ENCODE data around the gene SSR4. TPM values are rescaled to one million over a fixed set of nuclear protein-coding genes. Genes with fewer than 3 reads are reported as not detected.

Gene SSR4
- total RNA-seq, 1 experiment from 2014 or later: 298 TPM

GRCh38 chrX:153792368-153792767 is 2.1 kb upstream of the SSR4 start:
- ChIA-PET CTCF (no interaction called here), POLR2A (ENCODE audit: unreplicated experiment) (no interaction called here)
- Histone ChIP-seq H3K9me2 (replicated peaks; ENCODE audit: low read length) (no peaks in the 10 kb centered on the region), H4K20me1 (ENCODE audit: low read length) (no peaks in the 10 kb centered on the region; the same call in 1 of the 2 replicates), H3K36me3 (ENCODE audit: low read depth, low read length) (peaks cover 5% of the 10 kb centered on the region; the same call in 1 of the 2 replicates), H3K79me2 (ENCODE audit: low read length) (peaks cover 61% of the 10 kb centered on the region), H3K4me1 (ENCODE audit: insufficient read depth, low read length) (peaks cover 21% of the 10 kb centered on the region), H2AFZ (ENCODE audit: low read length) (no peak overlapping the region), H3K4me3 (ENCODE audit: low read length) (peak overlapping the region; percentile 90; the same call in 1 of the 2 replicates), H3K9ac (ENCODE audit: low read length) (no peak overlapping the region), H3K9me3 (ENCODE audit: low read length) (no peaks in the 10 kb centered on the region), H3K27me3 (ENCODE audit: low read length) (no peaks in the 10 kb centered on the region), H3F3A (ENCODE audit: low read length, unreplicated experiment) (no peaks in the 10 kb centered on the region), H3K4me2 (ENCODE audit: low read length) (peak overlapping the region; percentile 98), H3K27ac (ENCODE audit: low read length) (no peak overlapping the region)
- BruUV-seq (replicated peaks): no TSS peak
- no peak for ATAC-seq
- TF ChIP-seq EZH2 (IDR thresholded peaks at IDR 0.05; ENCODE audit: low read length, unreplicated experiment) (no peak), EZH2phosphoT487 (IDR thresholded peaks at IDR 0.05; ENCODE audit: borderline replicate concordance, low read length) (no peak)
- TF ChIP-seq, protein P1, sequence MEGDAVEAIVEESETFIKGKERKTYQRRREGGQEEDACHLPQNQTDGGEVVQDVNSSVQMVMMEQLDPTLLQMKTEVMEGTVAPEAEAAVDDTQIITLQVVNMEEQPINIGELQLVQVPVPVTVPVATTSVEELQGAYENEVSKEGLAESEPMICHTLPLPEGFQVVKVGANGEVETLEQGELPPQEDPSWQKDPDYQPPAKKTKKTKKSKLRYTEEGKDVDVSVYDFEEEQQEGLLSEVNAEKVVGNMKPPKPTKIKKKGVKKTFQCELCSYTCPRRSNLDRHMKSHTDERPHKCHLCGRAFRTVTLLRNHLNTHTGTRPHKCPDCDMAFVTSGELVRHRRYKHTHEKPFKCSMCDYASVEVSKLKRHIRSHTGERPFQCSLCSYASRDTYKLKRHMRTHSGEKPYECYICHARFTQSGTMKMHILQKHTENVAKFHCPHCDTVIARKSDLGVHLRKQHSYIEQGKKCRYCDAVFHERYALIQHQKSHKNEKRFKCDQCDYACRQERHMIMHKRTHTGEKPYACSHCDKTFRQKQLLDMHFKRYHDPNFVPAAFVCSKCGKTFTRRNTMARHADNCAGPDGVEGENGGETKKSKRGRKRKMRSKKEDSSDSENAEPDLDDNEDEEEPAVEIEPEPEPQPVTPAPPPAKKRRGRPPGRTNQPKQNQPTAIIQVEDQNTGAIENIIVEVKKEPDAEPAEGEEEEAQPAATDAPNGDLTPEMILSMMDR (conservative IDR thresholded peaks at IDR 0.05; ENCODE audit: low read depth, low read length): no peak
- intact Hi-C loops (cut with micrococcal nuclease): no loop called here
- no peak for DNase-seq

DNA sequence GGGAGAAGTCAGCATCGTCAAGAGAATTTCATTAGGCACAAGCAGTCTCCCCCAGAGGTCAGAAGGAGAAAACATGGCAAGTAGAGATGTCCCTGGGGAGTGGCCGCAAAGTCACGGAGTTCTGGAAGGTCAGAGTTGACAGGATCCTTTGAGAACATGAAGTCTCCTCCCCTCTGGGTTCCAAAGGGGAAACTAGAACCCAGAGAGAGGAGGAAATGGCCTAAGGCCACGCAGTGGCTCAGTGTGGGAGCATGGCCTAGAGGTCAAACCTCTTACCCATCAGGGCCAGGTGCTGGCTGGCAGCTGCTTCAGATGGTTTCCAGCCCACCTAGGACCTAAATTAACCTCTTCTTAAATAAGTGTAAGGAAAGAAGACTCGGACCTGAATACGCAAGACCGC is 1.2 kb upstream of the SSR4 start:
- CTCF ChIA-PET: no interaction called here
- Histone ChIP-seq H2AFZ (ENCODE audit: low read length) (peak overlapping the region; percentile 82), H3K4me3 (ENCODE audit: low read length) (peak overlapping the region; percentile 90), H3K9ac (ENCODE audit: low read length) (peak overlapping the region; percentile 98), H3K27ac (ENCODE audit: low read length) (peak overlapping the region; percentile 78; the same call in 1 of the 2 replicates), H3K9me3 (ENCODE audit: low read length) (no peaks in the 10 kb centered on the region), H3K27me3 (ENCODE audit: low read length) (no peaks in the 10 kb centered on the region), H3F3A (ENCODE audit: low read length, unreplicated experiment) (no peaks in the 10 kb centered on the region), H3K79me2 (ENCODE audit: low read length) (peaks cover 61% of the 10 kb centered on the region), H3K9me2 (replicated peaks; ENCODE audit: low read length) (no peaks in the 10 kb centered on the region), H3K4me1 (ENCODE audit: insufficient read depth, low read length) (peaks cover 21% of the 10 kb centered on the region), H3K4me2 (ENCODE audit: low read length) (peak overlapping the region; percentile 98), H3K36me3 (ENCODE audit: low read depth, low read length) (peaks cover 8% of the 10 kb centered on the region; the same call in 1 of the 2 replicates), H4K20me1 (ENCODE audit: low read length) (no peaks in the 10 kb centered on the region; the same call in 1 of the 2 replicates)
- no peak for ATAC-seq
- TF ChIP-seq, protein P1 (conservative IDR thresholded peaks at IDR 0.05; ENCODE audit: low read depth, low read length): no peak
- TF ChIP-seq EZH2 (IDR thresholded peaks at IDR 0.05; ENCODE audit: low read length, unreplicated experiment) (no peak), EZH2phosphoT487 (IDR thresholded peaks at IDR 0.05; ENCODE audit: borderline replicate concordance, low read length) (no peak)
- intact Hi-C loops (cut with micrococcal nuclease): no loop called here
- POLR2A ChIA-PET (ENCODE audit: unreplicated experiment): no interaction called here
- DNase-seq: no peak
- BruUV-seq (replicated peaks): TSS peak; percentile 55
